SKM-1 treated with dmso at 0.1 percent for 144 hours (cell line): ENCODE results near the gene CXCR3.
"Not testable (repeated sequence)": the region's sequence is repeated elsewhere in the genome, so short reads cannot be mapped to it uniquely, and the experiment has no call there.

Source experiments
- DNase-seq: peaks from one replicate; lab custom pipeline; 2025; ENCODE audit not compliant: unreplicated experiment; lab: John Stamatoyannopoulos, UW

CXCR3 gene

GRCh38 chrX:71611736-71612135, 6.6 kb downstream of the CXCR3 start:
- DNase-seq = not testable (repeated sequence)

DNA sequence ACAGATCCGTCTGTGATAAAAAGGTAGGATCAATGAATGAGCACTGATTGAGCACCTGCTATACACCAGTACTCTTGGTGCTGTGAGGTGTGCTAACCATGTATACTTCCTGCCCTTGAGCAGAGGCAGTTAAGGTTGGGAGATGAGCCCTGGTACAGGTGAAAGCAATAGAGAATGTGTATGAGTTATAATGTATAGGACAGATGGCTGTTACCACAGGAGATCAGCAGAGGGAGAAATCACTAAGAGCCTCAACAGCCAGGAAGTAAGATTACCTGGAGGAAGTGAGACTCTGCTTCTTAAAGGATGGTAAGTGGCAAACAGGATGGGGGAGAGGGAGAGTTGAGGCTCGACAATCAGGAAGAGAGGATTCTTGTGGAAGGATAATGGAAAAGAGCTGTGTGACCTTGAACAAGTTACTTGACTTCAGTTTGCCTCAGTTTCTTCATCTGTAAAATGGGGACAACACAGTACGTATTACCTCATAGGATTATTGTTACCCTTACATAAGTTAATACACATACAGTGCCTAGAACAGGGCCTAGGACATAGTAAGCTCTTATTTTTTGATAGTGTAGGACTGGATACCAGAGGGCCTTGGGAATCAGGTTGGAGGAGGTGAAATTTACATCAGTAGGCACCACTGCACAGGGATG, 9.1 kb downstream of the CXCR3 start:
- DNase-seq = no peak

DNA sequence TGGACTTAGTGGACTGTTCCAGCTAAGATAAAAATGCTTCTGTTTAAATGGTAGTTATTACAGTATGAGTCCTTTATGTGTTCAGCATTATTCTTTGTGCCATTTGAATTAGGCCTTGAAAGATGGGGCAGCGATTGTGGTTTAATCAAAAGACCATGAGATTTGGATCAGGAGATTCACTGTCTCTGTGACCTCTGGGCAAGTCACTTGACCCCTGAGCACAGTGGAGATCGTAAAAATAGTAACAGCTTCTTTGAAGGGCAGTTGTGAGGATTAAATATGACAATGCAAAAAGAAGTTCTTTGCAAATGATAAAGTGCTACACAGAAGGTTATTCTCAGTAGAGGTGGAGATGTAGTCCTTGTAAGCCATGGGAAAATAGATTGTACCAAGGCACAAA, 10.8 kb downstream of the CXCR3 start:
- DNase-seq = no peak

- no peak for DNase-seq
These were observed 11.6 kb downstream of the CXCR3 start for GRCh38 chrX:71606536-71607216.

- no peak for DNase-seq
These were observed 13.3 kb downstream of the CXCR3 start for GRCh38 chrX:71604796-71605568.

DNA sequence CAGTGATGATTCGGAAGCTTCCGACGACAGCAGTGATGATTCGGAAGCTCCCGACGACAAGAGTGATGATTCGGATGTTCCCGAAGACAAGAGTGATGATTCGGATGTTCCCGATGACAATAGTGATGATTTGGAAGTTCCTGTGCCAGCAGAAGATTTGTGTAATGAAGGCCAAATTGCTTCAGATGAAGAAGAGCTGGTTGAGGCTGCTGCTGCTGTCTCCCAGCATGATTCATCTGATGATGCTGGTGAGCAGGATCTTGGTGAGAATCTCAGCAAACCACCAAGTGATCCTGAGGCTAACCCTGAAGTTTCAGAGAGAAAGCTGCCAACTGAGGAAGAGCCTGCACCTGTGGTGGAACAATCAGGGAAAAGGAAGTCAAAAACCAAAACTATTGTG, 14.2 kb downstream of the CXCR3 start:
- no peak for DNase-seq

- no peak for DNase-seq
These were observed 14.7 kb downstream of the CXCR3 start for GRCh38 chrX:71603618-71604017.

DNA sequence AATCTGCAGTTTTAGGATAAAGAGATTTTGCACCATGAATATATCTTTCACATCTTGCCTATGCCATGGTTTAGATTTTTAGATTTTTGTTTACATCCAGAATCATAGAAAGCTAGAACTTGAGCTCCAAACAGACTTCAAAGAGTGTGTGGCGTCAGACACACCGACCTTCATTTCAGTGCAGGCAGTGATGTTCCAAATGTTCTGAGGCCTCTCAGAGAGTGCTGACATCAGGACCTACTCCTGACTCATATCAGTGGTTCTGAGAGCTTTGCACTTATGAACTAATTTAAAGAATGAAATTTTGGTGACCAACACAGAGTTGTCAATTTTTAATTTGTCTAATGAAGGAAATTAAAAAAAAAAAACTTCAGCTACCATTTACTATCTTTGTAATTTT, 18.3 kb downstream of the CXCR3 start:
- DNase-seq = no peak

DNA sequence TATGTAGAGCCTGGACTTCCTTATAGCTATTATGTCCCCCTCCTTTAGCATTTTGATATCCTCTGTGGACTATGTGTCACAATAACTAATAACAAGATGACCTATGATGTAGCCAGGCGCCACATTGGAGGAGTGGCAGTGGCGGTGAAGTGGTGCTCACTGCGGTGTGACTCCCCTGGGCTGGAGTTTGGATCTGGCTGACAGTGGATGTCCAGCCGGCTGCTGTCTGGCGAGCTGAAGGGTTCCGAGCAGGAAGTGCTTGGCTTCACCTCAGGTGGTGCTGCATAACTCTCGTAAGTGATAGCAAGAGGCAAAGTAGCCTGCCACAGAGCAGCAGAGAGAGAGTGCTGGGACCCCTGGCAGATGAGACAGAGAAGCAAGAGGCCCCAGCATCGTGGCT, 25.1 kb downstream of the CXCR3 start:
- not testable (repeated sequence) for DNase-seq

DNA sequence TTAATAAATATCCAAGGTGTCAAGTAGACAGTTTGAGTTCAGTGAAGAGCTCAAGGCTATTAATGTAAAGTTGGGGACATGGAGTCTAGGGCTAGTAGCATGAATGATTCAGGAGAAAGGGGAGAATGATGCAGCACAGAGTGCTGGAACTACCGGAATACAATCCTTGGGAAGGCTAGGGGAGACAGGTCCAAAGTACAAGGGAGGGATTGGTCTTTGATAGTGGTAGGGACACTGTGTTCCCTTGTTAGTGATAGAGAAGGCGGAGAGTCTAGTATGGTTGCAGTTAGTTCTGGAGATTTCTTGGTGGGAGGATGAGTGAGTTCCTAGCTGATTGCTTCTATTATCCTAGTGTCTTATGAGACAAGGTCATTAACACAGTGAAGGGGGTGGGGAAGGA, 31.4 kb downstream of the CXCR3 start:
- no peak for DNase-seq

DNA sequence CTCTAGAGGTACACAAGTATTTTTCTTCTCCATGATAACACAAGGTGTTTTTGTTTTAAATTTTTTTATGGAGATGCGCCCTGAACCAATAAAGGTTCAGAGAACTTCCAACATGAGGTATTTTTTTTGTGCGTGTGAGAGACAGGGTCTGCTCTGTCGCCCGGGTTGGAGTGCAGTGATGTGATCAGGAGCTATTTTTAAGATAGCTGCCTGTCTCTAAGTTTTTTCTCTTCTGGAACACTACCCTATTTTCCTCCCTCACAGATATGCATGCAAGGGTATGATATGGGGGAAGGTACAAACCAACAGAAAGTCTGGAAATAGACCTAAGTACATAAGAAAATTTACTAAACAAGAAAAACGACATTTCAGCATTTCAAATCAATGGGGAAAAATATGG, 37.1 kb downstream of the CXCR3 start:
- no peak for DNase-seq

GRCh38 chrX:71579990-71580380, 38.3 kb downstream of the CXCR3 start:
- no peak for DNase-seq

DNA sequence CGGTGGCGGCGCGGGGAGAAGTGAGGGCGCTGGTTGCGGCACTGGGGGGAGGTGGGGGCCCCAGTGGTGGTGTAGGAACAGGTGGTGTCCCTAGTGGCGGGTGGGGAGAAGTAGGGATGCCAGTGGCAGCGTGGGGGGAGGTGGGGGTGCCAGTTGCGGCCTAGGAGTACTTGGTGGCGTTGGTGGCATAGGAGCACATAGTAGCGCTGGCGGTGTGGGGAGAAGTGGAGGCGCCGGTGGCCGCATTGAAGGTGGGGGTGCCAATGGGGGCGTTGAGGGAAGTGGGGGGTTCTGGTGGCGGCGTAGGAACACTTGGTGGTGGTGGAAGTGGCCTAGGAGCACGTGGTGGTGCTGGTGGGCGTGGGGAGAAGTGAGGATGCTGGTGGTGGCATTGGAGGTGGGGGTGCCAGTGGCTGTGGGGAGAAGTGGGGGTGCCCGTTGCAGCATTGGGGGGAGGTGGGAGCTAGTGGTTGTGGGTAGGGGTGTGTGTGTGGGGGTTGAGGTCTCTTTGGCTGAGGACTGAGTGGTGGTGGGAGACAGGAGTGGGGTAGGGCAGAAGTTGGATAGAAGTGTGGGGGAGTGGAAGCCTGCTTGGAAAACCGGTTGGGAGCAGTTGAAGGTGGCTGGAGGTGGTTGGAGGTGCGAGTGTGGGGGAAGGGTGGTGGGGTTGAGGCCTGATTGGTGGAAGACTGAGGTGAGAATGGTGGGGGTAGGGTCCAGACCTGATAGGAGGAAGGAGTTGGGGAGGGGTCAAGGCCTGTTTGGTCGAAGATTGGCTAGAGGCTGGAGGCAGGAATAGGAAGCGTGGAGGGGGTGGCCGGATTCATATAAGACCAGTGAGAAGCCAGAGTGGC, 38.9 kb downstream of the CXCR3 start:
- DNase-seq = no peak

DNA sequence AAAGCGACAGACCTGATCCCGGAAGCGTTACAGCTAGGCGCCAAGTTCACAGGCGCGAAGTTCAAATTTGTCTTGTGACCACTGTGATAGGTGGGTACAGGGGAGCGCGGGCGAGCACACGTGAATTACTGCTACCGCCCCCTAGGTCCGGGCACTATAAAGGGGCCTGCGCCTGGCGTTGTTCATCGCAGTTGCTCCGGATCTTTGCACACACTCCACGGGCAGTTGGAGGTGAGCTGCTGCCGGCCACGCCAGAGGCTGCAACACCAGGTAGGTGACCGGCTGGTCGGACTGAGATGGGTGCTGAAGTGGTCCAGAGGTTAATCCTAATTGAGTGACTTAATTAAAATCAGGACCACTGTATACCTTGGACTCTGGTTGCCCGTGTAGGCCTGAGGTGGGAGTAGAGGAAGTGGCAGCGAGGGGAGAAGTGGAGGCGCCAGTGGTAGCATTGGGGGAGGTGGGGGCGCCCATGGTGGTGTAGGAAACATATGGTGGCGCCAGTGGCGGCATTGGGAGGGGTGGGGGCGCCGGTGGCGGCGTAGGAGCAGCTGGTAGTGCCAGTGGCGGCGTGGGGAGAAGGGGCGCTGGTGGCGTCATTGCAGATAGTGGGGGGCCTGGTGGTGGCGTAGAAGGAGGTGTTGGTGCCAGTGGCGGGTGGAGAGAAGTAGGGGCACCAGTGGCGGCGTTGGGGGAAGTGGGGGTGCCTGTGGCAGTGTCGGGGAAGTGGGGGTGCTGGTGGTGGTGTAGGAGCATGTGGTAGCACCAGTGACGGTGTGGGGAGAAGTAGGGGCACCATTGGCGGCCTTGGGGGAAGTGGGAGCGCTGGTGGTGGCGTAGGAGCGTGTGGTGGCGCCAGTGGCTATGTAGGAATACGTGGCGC, 39.8 kb downstream of the CXCR3 start, which contains the start of gene GCNA:
TSS of gene GCNA (plus strand) at position 185 of the 883 bp plus-strand sequence. CDS start 2,385 bp downstream, outside the sequence.
- no peak for DNase-seq

GRCh38 chrX:71577682-71578081, 40.6 kb downstream of the CXCR3 start:
- DNase-seq = no peak

DNA sequence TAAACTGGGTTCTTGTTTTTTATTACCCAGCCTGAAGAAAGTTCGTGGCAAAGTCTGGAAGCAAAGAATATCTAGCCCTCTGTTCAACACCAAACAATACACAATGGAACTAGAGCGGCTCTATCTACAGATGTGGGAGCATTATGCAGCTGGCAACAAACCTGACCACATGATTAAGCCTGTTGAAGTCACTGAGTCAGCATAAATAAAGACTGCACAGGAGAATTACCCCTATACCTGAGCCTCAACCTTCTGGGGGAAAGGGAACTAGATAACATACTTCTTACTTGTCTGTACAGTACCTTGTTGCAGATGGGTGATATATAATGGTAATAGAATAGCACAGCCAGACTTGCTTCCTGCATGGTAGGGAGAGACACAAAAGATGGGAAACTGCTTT, 44.7 kb downstream of the CXCR3 start:
- DNase-seq = no peak

DNA sequence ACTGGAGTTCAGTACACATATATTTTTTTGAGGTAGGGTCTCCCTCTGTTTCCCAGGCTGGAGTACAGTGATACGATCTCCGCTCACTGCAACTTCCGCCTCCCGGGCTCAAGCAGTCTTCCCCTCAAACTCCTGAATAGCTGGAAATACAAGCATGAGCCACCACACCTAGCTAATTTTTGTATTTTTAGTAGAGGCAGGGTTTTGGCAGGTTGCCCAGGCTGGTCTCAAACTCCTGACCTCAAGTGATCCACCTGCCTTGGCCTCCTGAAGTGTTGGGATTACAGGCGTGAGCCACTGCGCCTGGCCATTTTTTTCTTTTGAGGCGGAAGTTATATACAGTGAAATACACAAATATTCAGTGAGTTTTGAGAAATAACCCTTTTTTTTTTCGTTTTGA, 46.9 kb downstream of the CXCR3 start:
- not testable (repeated sequence) for DNase-seq
